Uterus (tissue), 2 donors: ENCODE data around the gene BTG2.

Experiments used
- POLR2A ChIP-seq, 2 donors: fragments of 450-650 bp; IDR thresholded peaks; one replicate each; pipeline ENCODE4 v1.6.1; 2016; ENCODE audit warnings: antibody characterized with exemption in 2 of 2, mild to moderate bottlenecking in 1 of 2, moderate library complexity in 1 of 2
- TF ChIP-seq, protein P1 (sequence below), 4 experiments: fragments of 200-600 bp in 2 of 4; fragments of 450-650 bp in 2 of 4; sonication (generic) in 2 of 4; IDR thresholded peaks; one replicate each; pipeline ENCODE4 v1.5.1; 2016 to 2019; ENCODE audit warnings: antibody characterized with exemption in 4 of 4, mild to moderate bottlenecking in 2 of 4, moderate library complexity in 1 of 4

- TF ChIP-seq, protein P1, sequence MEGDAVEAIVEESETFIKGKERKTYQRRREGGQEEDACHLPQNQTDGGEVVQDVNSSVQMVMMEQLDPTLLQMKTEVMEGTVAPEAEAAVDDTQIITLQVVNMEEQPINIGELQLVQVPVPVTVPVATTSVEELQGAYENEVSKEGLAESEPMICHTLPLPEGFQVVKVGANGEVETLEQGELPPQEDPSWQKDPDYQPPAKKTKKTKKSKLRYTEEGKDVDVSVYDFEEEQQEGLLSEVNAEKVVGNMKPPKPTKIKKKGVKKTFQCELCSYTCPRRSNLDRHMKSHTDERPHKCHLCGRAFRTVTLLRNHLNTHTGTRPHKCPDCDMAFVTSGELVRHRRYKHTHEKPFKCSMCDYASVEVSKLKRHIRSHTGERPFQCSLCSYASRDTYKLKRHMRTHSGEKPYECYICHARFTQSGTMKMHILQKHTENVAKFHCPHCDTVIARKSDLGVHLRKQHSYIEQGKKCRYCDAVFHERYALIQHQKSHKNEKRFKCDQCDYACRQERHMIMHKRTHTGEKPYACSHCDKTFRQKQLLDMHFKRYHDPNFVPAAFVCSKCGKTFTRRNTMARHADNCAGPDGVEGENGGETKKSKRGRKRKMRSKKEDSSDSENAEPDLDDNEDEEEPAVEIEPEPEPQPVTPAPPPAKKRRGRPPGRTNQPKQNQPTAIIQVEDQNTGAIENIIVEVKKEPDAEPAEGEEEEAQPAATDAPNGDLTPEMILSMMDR (IDR thresholded peaks at IDR 0.05), result no peak
- TF ChIP-seq POLR2A (IDR thresholded peaks at IDR 0.05), result no peak
These were observed 11.3 kb downstream of the BTG2 start for GRCh38 chr1:203316626-203317093.
